KMS-11 (cell line): ENCODE results near the gene AJAP1.

Experiments used
- H2AFZ ChIP-seq: fragments of 200-600 bp; sonication (generic); 2 replicates; pipeline ENCODE4 v1.6.1; 2016; ENCODE audit warnings: antibody characterized with exemption, mixed run types, low read depth
- H3K27ac ChIP-seq: fragments of 200-600 bp; sonication (generic); 2 replicates; pipeline ENCODE4 v1.6.1; 2016; ENCODE audit warnings: mild to moderate bottlenecking, mixed run types
- H3K27me3 ChIP-seq: fragments of 200-600 bp; sonication (generic); 2 replicates; pipeline ENCODE4 v1.6.1; 2017; ENCODE audit warnings: mild to moderate bottlenecking, low read depth, mixed run types, moderate library complexity; ENCODE audit not compliant: insufficient read depth
- H3K36me3 ChIP-seq: fragments of 200-600 bp; sonication (generic); 2 replicates; pipeline ENCODE4 v1.6.1; 2017; ENCODE audit warnings: mild to moderate bottlenecking, mixed run types; ENCODE audit not compliant: insufficient read depth
- H3K4me1 ChIP-seq: fragments of 200-600 bp; sonication (generic); 2 replicates; pipeline ENCODE4 v1.6.1; 2016; ENCODE audit warnings: mild to moderate bottlenecking, low read depth, mixed run types; ENCODE audit not compliant: poor library complexity, severe bottlenecking
- H3K4me2 ChIP-seq: fragments of 200-600 bp; sonication (generic); 2 replicates; pipeline ENCODE4 v1.7.0; 2016; ENCODE audit warnings: mild to moderate bottlenecking, mixed run types
- H3K4me3 ChIP-seq: fragments of 200-600 bp; sonication (generic); IDR thresholded peaks from 2 replicates; pipeline ENCODE4 v1.6.1; 2017; ENCODE audit warnings: low read depth, low read length, mixed read lengths; ENCODE audit not compliant: insufficient read depth
- H3K79me2 ChIP-seq: fragments of 200-600 bp; sonication (generic); 2 replicates; pipeline ENCODE4 v1.6.1; 2016; ENCODE audit warnings: low read depth, mixed run types; ENCODE audit not compliant: insufficient read depth
- H3K9ac ChIP-seq: fragments of 200-600 bp; sonication (generic); 2 replicates; pipeline ENCODE4 v1.6.1; 2016; ENCODE audit warnings: mild to moderate bottlenecking, mixed run types
- H4K20me1 ChIP-seq: fragments of 200-600 bp; sonication (generic); 2 replicates; pipeline ENCODE4 v1.6.1; 2016; ENCODE audit warnings: mild to moderate bottlenecking, mixed run types; ENCODE audit not compliant: insufficient read depth
- TF ChIP-seq, protein P1 (sequence below): fragments of 200-600 bp; sonication (generic); conservative IDR thresholded peaks from 2 replicates; pipeline ENCODE4 v1.6.1; 2017; ENCODE audit warnings: low read depth, mild to moderate bottlenecking, antibody characterized with exemption, low read length, moderate library complexity, mixed read lengths

The AJAP1 gene

GRCh38 chr1:4613606-4614370, 40.6 kb upstream of the AJAP1 start:
- H3K27ac ChIP-seq: no peak overlapping the region
- 0 out of 2 replicates have a peak, but pooled peaks cover 2% of the 10 kb centered on the region for H3K27me3 ChIP-seq
- no peak overlapping the region for H2AFZ ChIP-seq
- H3K4me3 ChIP-seq: no peak overlapping the region
- H3K4me1 ChIP-seq: no peaks in the 10 kb centered on the region
- H3K4me2 ChIP-seq: no peak overlapping the region
- no peaks in the 10 kb centered on the region for H4K20me1 ChIP-seq
- H3K9ac ChIP-seq: no peak overlapping the region
- H3K79me2 ChIP-seq: no peaks in the 10 kb centered on the region
- no peaks in the 10 kb centered on the region for H3K36me3 ChIP-seq
- TF ChIP-seq, protein P1, sequence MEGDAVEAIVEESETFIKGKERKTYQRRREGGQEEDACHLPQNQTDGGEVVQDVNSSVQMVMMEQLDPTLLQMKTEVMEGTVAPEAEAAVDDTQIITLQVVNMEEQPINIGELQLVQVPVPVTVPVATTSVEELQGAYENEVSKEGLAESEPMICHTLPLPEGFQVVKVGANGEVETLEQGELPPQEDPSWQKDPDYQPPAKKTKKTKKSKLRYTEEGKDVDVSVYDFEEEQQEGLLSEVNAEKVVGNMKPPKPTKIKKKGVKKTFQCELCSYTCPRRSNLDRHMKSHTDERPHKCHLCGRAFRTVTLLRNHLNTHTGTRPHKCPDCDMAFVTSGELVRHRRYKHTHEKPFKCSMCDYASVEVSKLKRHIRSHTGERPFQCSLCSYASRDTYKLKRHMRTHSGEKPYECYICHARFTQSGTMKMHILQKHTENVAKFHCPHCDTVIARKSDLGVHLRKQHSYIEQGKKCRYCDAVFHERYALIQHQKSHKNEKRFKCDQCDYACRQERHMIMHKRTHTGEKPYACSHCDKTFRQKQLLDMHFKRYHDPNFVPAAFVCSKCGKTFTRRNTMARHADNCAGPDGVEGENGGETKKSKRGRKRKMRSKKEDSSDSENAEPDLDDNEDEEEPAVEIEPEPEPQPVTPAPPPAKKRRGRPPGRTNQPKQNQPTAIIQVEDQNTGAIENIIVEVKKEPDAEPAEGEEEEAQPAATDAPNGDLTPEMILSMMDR: no peak

DNA sequence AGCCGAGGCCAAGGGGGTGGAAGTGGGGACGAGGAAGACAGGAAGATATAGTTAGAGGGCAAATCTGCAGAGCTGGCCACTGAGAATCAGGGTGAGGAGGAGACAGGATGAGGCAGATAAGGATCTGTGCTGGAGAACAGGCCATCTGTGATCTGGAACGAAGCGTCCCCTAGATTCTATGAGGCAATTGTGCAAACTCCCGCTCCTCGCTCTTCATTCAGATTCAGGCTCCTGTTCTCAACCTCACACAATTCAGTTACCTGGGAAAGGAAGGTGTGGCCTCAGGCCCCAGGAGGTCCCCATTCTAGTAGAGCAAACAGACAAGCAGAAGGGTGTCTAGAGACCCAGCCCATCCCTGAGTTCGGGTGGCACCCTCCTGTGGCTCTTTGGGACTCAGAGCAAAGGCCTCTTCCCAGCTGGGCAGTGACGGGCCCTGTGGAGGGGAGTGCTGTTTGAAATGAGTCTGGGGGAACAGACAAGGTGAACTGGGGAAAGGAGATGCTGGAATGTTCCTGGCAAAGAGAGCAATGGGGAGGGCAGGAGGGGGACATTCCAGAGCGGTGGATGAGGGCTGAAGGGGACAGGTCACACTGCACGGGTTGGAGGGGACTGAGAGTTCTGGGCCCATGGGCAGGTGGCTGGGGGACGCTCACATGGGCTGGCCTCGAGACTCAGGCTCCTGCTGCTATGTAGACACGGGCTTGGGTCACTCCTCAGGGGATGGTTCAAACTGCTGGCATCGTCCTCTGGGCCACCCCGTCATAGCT, 39.9 kb upstream of the AJAP1 start:
- Histone ChIP-seq H3K4me2 (no peak overlapping the region), H3K36me3 (no peaks in the 10 kb centered on the region), H3K4me3 (no peak overlapping the region), H2AFZ (no peak overlapping the region), H4K20me1 (no peaks in the 10 kb centered on the region), H3K9ac (no peak overlapping the region), H3K27me3 (0 out of 2 replicates have a peak, but pooled peaks cover 2% of the 10 kb centered on the region), H3K4me1 (no peaks in the 10 kb centered on the region), H3K27ac (no peak overlapping the region), H3K79me2 (no peaks in the 10 kb centered on the region)
- TF ChIP-seq, protein P1: no peak

- Histone ChIP-seq H3K9ac (no peak overlapping the region), H3K36me3 (no peaks in the 10 kb centered on the region), H3K27ac (no peak overlapping the region), H2AFZ (no peak overlapping the region), H3K4me3 (no peak overlapping the region), H3K27me3 (peaks cover 2% of the 10 kb centered on the region; the same call in 1 of the 2 replicates), H3K79me2 (no peaks in the 10 kb centered on the region), H3K4me2 (no peak overlapping the region), H4K20me1 (no peaks in the 10 kb centered on the region), H3K4me1 (no peaks in the 10 kb centered on the region)
- TF ChIP-seq, protein P1: no peak
Measured at GRCh38 chr1:4615138-4615470, 39.3 kb upstream of the AJAP1 start.

DNA sequence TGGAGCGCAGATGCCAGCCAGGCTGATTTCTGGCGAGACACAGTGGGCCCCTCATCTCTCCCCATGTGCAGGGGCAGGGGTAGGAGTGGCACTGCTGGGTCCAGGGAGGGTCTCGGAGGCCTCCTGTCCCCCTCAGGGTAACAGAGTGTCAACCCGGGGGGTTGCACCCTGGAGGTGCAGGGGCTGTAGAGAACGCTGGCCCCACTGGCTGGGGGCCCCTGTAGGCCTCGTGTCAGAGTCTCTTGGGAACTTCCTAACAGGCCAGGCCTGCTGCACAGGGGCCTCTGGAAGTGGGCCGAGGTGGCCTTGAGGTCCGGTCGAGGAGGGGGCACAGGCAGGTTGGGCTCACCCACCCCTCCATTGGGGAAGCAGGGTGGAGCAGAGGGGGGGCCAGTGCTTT, 38.9 kb upstream of the AJAP1 start:
- H3K4me3 ChIP-seq: no peak overlapping the region
- no peaks in the 10 kb centered on the region for H3K4me1 ChIP-seq
- H3K27ac ChIP-seq: no peak overlapping the region
- no peaks in the 10 kb centered on the region for H4K20me1 ChIP-seq
- no peak overlapping the region for H2AFZ ChIP-seq
- no peak overlapping the region for H3K9ac ChIP-seq
- TF ChIP-seq, protein P1: no peak
- H3K27me3 ChIP-seq: peaks cover 2% of the 10 kb centered on the region; the same call in 1 of the 2 replicates
- no peaks in the 10 kb centered on the region for H3K36me3 ChIP-seq
- no peaks in the 10 kb centered on the region for H3K79me2 ChIP-seq
- no peak overlapping the region for H3K4me2 ChIP-seq
